Uterus (tissue), 4 donors: ENCODE measurements around the gene SNX30. TPM values are rescaled to one million over a fixed set of nuclear protein-coding genes. Genes with fewer than 3 reads are reported as not detected.

Experiments used
- DNase-seq, 2 donors: peaks; one replicate each; pipeline ENCODE4 v3.0.0-alpha.2; 2019 to 2020
- H3K27ac ChIP-seq, 2 donors: fragments of 200-600 bp; sonication (generic); 1 replicate in 1 of 2; 2 replicates in 1 of 2; pipeline ENCODE4 v1.5.1; 2016 to 2018
- H3K27me3 ChIP-seq, 2 donors: fragments of 200-600 bp; sonication (generic); one replicate each; pipeline ENCODE4 v1.5.1; 2018 to 2019; ENCODE audit warnings: control low read depth in 1 of 2
- H3K36me3 ChIP-seq, 2 donors: fragments of 200-600 bp; sonication (generic); one replicate each; pipeline ENCODE4 v1.5.1; 2019; ENCODE audit warnings: control low read depth in 1 of 2
- H3K4me1 ChIP-seq, 2 donors: fragments of 200-600 bp; sonication (generic); one replicate each; pipeline ENCODE4 v1.5.1; 2018 to 2019; ENCODE audit warnings: control low read depth in 1 of 2
- H3K4me3 ChIP-seq, 2 donors: fragments of 200-600 bp; sonication (generic); 1 replicate in 1 of 2; 2 replicates in 1 of 2; pipeline ENCODE4 v1.5.1; 2018 to 2019; ENCODE audit warnings: mild to moderate bottlenecking in 1 of 2
- H3K9me3 ChIP-seq, 2 donors: fragments of 200-600 bp; sonication (generic); one replicate each; pipeline ENCODE4 v1.5.1; 2019; ENCODE audit warnings: control low read depth in 1 of 2
- POLR2A ChIP-seq, 2 donors: fragments of 450-650 bp; IDR thresholded peaks; one replicate each; pipeline ENCODE4 v1.6.1; 2016; ENCODE audit warnings: antibody characterized with exemption in 2 of 2, mild to moderate bottlenecking in 1 of 2, moderate library complexity in 1 of 2
- intact Hi-C: fragments of 100-400 bp; cut with DNase I; formaldehyde crosslinking; loops from one replicate; pipeline ENCODE4 v1.15.1; 2023; ENCODE audit warnings: low total_unique reads
- total RNA-seq, 4 donors: library from RNA; depleted of rRNA in 3 of 4; stranded (reverse); fragments of >200 nt in 3 of 4; gene quantifications; one replicate each; pipeline versions ENCODE4 v1.1.0 to v1.2.4, GENCODE V29; 2014 to 2023
- TF ChIP-seq, protein P1 (sequence below), 4 experiments: fragments of 200-600 bp in 2 of 4; fragments of 450-650 bp in 2 of 4; sonication (generic) in 2 of 4; IDR thresholded peaks; one replicate each; pipeline ENCODE4 v1.5.1; 2016 to 2019; ENCODE audit warnings: antibody characterized with exemption in 4 of 4, mild to moderate bottlenecking in 2 of 4, moderate library complexity in 1 of 4
- donor health status: DM: yes; HTN: yes; CAD: no.

Gene SNX30
- total RNA-seq, 4 donors from 2014 or later: 3.1 to 20.3 (median 11.6) TPM

DNA sequence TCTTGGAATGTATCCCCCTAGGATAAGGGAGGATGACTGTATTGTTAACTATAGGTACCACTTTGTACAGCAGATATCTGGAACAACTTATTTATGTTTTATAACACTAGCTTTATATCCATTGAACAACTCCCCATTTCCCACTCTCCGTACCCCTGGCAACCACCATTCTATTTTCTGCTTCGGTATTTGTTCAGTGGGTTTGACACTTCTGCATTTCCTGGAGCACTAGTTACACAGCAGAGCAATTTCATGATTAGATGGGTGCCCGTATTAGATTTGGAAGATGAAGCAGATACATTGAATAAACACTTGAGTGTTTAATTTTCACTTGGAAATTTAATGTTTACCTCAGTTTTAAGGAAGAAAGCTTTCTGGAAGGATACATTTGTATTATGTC lies 72.7 kb downstream of the SNX30 start:
- Histone ChIP-seq H3K36me3 (no peaks in the 10 kb centered on the region), H3K27ac (no peak overlapping the region), H3K4me3 (no peak overlapping the region), H3K27me3 (no peaks in the 10 kb centered on the region), H3K9me3 (no peaks in the 10 kb centered on the region), H3K4me1 (no peaks in the 10 kb centered on the region)
- TF ChIP-seq, protein P1, sequence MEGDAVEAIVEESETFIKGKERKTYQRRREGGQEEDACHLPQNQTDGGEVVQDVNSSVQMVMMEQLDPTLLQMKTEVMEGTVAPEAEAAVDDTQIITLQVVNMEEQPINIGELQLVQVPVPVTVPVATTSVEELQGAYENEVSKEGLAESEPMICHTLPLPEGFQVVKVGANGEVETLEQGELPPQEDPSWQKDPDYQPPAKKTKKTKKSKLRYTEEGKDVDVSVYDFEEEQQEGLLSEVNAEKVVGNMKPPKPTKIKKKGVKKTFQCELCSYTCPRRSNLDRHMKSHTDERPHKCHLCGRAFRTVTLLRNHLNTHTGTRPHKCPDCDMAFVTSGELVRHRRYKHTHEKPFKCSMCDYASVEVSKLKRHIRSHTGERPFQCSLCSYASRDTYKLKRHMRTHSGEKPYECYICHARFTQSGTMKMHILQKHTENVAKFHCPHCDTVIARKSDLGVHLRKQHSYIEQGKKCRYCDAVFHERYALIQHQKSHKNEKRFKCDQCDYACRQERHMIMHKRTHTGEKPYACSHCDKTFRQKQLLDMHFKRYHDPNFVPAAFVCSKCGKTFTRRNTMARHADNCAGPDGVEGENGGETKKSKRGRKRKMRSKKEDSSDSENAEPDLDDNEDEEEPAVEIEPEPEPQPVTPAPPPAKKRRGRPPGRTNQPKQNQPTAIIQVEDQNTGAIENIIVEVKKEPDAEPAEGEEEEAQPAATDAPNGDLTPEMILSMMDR (IDR thresholded peaks at IDR 0.05): no peak
- TF ChIP-seq POLR2A (IDR thresholded peaks at IDR 0.05): no peak
- no peak for DNase-seq
- intact Hi-C loops: no loop called here

DNA sequence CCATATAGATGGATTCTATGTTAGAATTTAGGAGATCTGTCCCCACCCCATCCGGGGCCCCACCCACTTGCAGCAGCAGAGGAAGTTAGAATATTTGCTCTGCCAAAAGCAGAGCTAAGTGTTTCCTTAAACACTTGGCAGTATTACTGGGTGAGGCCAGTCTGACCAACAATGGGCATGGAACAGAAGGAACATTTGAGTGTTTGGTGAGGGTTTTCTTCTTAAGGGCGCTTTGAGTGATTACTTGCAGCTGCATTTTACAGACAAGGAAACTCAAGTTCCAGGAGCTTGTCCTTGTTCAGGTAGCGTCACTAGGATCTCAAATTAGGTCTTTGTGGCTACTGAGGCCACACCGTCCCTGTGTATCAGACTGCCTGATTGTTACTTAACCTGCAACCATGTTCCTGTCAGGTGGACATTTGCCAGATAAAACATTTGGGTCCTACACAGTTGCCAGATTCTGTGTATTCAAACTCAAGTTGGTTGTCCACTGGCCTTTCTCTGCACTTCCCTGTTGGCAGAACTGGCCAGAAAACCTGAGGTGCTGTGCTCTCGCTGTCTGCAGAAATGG lies 80.8 kb downstream of the SNX30 start:
- Histone ChIP-seq H3K27me3 (no peaks in the 10 kb centered on the region), H3K4me1 (no peaks in the 10 kb centered on the region), H3K27ac (no peak overlapping the region), H3K36me3 (no peaks in the 10 kb centered on the region), H3K4me3 (no peak overlapping the region), H3K9me3 (no peaks in the 10 kb centered on the region)
- intact Hi-C loops: no loop called here
- TF ChIP-seq, protein P1 (IDR thresholded peaks at IDR 0.05): no peak
- no peak for TF ChIP-seq POLR2A (IDR thresholded peaks at IDR 0.05)
- DNase-seq: peak in 1 of 2 donors; percentile 23

DNA sequence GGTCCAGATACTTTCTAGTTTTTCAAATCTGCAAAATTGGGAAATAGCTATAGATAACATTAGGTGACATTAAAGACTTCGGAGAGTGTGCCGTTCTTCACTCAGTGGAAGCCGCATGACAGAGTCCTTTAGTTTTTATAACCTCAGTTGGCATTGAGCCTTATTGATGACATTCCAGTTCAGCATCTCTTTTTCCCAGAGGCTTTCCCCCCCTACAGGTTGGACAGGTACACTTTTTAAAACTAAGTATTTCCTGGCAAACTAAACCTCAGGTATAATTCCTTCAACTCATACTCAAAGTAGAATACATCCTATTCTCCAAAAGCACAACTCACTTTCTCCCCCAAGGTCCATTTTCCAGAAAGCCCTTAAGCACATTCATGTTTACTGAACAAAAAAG lies 81.4 kb downstream of the SNX30 start:
- Histone ChIP-seq H3K4me3 (no peak overlapping the region), H3K27ac (no peak overlapping the region), H3K4me1 (no peaks in the 10 kb centered on the region), H3K9me3 (no peaks in the 10 kb centered on the region), H3K36me3 (no peaks in the 10 kb centered on the region), H3K27me3 (no peaks in the 10 kb centered on the region)
- TF ChIP-seq, protein P1 (IDR thresholded peaks at IDR 0.05): no peak
- no peak for TF ChIP-seq POLR2A (IDR thresholded peaks at IDR 0.05)
- intact Hi-C loops: no loop called here
- DNase-seq: no peak

DNA sequence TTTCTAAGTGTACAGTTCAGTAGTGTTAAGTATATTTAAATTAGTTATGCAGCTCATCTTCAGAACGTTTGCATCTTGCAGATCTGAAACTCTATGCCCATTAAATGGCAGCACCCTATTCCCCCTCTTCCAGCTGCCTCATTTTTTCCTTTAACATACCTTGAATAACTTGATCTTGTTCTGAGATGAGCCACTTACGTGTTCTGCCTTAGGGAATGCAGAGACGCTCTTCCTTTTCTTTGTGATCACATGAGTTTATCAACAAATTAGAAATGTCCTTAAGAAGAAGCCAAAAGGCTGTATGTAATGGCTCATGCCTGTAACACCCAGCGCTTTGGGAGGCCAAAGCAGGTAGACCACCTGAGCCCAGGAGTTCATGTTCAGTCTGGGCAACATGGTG lies 82.5 kb downstream of the SNX30 start:
- no peak for TF ChIP-seq POLR2A (IDR thresholded peaks at IDR 0.05)
- TF ChIP-seq, protein P1 (IDR thresholded peaks at IDR 0.05): no peak
- Histone ChIP-seq H3K36me3 (no peaks in the 10 kb centered on the region), H3K4me1 (no peaks in the 10 kb centered on the region), H3K9me3 (no peaks in the 10 kb centered on the region), H3K4me3 (no peak overlapping the region), H3K27ac (no peak overlapping the region), H3K27me3 (no peaks in the 10 kb centered on the region)
- intact Hi-C loops: no loop called here
- no peak for DNase-seq

DNA sequence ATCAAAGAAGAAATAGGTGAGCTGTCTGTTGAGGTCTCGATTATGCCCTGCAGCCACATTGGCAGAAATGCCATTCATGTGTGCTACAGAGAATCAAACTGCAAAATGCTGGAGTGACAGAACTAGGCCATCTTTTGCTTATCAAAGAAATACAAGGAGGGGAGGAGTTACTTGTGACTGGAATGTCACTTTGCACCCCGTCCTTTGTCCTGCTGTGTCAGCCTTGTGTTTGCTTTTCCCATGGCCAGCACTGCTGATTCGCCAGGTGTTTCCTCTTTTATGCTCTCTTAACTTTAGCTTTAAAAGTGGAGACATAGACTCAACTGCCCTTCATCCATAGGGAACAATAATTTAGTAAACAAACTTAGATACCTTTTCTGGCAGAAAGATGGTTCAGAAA lies 85.8 kb downstream of the SNX30 start:
- H3K36me3 ChIP-seq: no peaks in the 10 kb centered on the region
- DNase-seq: no peak

More for the DNA sequence above, 85.8 kb downstream of the SNX30 start:
- no peaks in the 10 kb centered on the region for H3K9me3 ChIP-seq
- TF ChIP-seq, protein P1 (IDR thresholded peaks at IDR 0.05): no peak
- no peak for TF ChIP-seq POLR2A (IDR thresholded peaks at IDR 0.05)
- H3K4me3 ChIP-seq: no peak overlapping the region
- H3K4me1 ChIP-seq: no peaks in the 10 kb centered on the region
- no peak overlapping the region for H3K27ac ChIP-seq
- no peaks in the 10 kb centered on the region for H3K27me3 ChIP-seq
- intact Hi-C loops: no loop called here
